GM23248 (cell line): ENCODE data around the gene PPP1R3C.

Experiments
- EZH2 ChIP-seq: fragments of 200-600 bp; sonication (generic); IDR thresholded peaks from 2 replicates; pipeline ENCODE4 v1.6.1; 2018; ENCODE audit warnings: antibody characterized with exemption, mild to moderate bottlenecking; ENCODE audit not compliant: insufficient read depth, poor library complexity, severe bottlenecking
- EZH2phosphoT487 ChIP-seq: fragments of 200-600 bp; sonication (generic); IDR thresholded peaks from 2 replicates; pipeline ENCODE4 v1.6.1; 2018; ENCODE audit warnings: antibody characterized with exemption, moderate library complexity, mild to moderate bottlenecking, low read depth; ENCODE audit not compliant: insufficient read depth

- TF ChIP-seq EZH2phosphoT487 (no peak), EZH2 (no peak)
These were observed 26.9 kb downstream of the PPP1R3C start for GRCh38 chr10:91605968-91606367.
